ENCODE results near the gene HNRNPR. TPM values are rescaled to one million over a fixed set of nuclear protein-coding genes. Genes with fewer than 3 reads are reported as not detected.
"Not testable (repeated sequence)": the region's sequence is repeated elsewhere in the genome, so short reads cannot be mapped to it uniquely, and the experiment has no call there.

HNRNPR gene
- total RNA-seq, 2 donors from 2014 or later, result 187 to 210 TPM

GRCh38 chr1:23325393-23325792 lies 18.7 kb downstream of the HNRNPR start:
- Mint-ChIP-seq H3K27me3 (ENCODE audit: insufficient read depth) (no peaks in the 10 kb centered on the region), H3K4me3 (no peak overlapping the region), H3K27ac (no peak overlapping the region), H3K9me3 (no peaks in the 10 kb centered on the region), H3K4me1 (no peaks in the 10 kb centered on the region), H3K36me3 (ENCODE audit: low read depth) (peaks cover 71% of the 10 kb centered on the region)
- Histone ChIP-seq H3K36me3 (ENCODE audit: control insufficient read depth, insufficient read depth, low read length) (peaks cover 90% of the 10 kb centered on the region), H3K27ac (ENCODE audit: low read depth, low read length) (no peak overlapping the region), H3K9me3 (ENCODE audit: control insufficient read depth, low read length) (no peaks in the 10 kb centered on the region), H3K9ac (ENCODE audit: extremely low read depth, low read length, poor library complexity, severe bottlenecking) (no peak overlapping the region), H3K27me3 (ENCODE audit: control insufficient read depth, insufficient read depth, low read length, poor library complexity, severe bottlenecking) (no peaks in the 10 kb centered on the region), H3K4me3 (ENCODE audit: low read length) (no peak overlapping the region), H3K4me1 (ENCODE audit: control insufficient read depth, insufficient read depth, low read length) (no peaks in the 10 kb centered on the region)
- TF ChIP-seq, protein P1, sequence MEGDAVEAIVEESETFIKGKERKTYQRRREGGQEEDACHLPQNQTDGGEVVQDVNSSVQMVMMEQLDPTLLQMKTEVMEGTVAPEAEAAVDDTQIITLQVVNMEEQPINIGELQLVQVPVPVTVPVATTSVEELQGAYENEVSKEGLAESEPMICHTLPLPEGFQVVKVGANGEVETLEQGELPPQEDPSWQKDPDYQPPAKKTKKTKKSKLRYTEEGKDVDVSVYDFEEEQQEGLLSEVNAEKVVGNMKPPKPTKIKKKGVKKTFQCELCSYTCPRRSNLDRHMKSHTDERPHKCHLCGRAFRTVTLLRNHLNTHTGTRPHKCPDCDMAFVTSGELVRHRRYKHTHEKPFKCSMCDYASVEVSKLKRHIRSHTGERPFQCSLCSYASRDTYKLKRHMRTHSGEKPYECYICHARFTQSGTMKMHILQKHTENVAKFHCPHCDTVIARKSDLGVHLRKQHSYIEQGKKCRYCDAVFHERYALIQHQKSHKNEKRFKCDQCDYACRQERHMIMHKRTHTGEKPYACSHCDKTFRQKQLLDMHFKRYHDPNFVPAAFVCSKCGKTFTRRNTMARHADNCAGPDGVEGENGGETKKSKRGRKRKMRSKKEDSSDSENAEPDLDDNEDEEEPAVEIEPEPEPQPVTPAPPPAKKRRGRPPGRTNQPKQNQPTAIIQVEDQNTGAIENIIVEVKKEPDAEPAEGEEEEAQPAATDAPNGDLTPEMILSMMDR (conservative IDR thresholded peaks at IDR 0.05), result no peak
- WGBS, 2 experiments (ENCODE audit: insufficient coverage in 1 of 2, insufficient read length in 1 of 2), result 94 to 100% methylated on average over 1 to 2 of the region's 2 CpGs
- no peak for DNase-seq

DNA sequence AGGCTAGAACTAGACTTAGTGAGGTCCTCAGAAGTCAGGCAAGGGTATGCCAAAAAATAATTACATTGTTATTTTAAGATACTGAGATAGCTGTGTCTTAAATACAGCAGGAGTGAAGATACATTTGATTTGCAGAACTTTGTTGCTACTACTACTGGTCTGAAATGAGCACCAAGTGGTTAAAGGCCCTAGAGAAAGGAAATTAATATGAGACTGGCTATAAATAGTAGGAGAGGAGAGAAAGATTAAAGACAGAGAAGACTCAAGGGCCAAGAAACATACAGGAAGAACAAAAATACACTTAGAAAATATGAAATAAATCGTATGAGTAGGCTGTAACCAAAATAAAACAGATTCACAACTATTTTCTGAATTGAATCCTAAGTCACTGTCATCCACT lies 21.3 kb downstream of the HNRNPR start:
- TF ChIP-seq, protein P1 (conservative IDR thresholded peaks at IDR 0.05), result no peak
- WGBS, 2 experiments (ENCODE audit: insufficient coverage in 1 of 2, insufficient read length in 1 of 2), result 100% methylated on average over 1 of the region's 1 CpG
- Mint-ChIP-seq H3K27ac (no peak overlapping the region), H3K4me1 (no peaks in the 10 kb centered on the region), H3K36me3 (ENCODE audit: low read depth) (peaks cover 70% of the 10 kb centered on the region), H3K27me3 (ENCODE audit: insufficient read depth) (no peaks in the 10 kb centered on the region), H3K9me3 (no peaks in the 10 kb centered on the region), H3K4me3 (no peak overlapping the region)
- no peak for DNase-seq
- Histone ChIP-seq H3K36me3 (ENCODE audit: control insufficient read depth, insufficient read depth, low read length) (peaks cover 90% of the 10 kb centered on the region), H3K27me3 (ENCODE audit: control insufficient read depth, insufficient read depth, low read length, poor library complexity, severe bottlenecking) (no peaks in the 10 kb centered on the region), H3K27ac (ENCODE audit: low read depth, low read length) (no peak overlapping the region), H3K4me3 (ENCODE audit: low read length) (no peak overlapping the region), H3K4me1 (ENCODE audit: control insufficient read depth, insufficient read depth, low read length) (no peaks in the 10 kb centered on the region), H3K9ac (ENCODE audit: extremely low read depth, low read length, poor library complexity, severe bottlenecking) (no peak overlapping the region), H3K9me3 (ENCODE audit: control insufficient read depth, low read length) (no peaks in the 10 kb centered on the region)

DNA sequence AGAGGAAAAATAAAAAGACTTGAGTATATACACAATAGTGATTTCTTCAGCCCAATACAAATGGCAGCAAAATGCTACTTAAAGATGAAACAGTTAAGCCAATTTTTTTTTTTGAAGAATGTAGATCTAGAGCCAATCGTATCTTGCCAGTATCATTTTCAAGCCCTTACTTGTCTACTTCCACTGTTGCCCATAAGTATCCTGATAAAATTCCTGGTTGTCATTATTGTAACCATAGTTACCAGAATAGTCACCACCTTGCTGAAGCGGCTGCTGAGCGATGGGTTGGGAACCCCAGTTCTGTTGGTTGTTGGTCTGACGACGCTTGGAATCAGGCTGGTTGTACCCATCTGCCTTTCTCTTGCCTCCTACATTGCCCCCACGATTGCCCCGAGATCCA lies 33.8 kb downstream of the HNRNPR start:
- H3K36me3 ChIP-seq (ENCODE audit: control insufficient read depth, insufficient read depth, low read length), result peaks cover 91% of the 10 kb centered on the region
- not testable (repeated sequence) for H3K9me3 Mint-ChIP-seq; H3K4me1 Mint-ChIP-seq; H3K27me3 ChIP-seq (ENCODE audit: control insufficient read depth, insufficient read depth, low read length, poor library complexity, severe bottlenecking); H3K9me3 ChIP-seq (ENCODE audit: control insufficient read depth, low read length); H3K4me3 Mint-ChIP-seq; H3K27ac ChIP-seq (ENCODE audit: low read depth, low read length); H3K9ac ChIP-seq (ENCODE audit: extremely low read depth, low read length, poor library complexity, severe bottlenecking); H3K4me1 ChIP-seq (ENCODE audit: control insufficient read depth, insufficient read depth, low read length); H3K4me3 ChIP-seq (ENCODE audit: low read length); H3K27me3 Mint-ChIP-seq (ENCODE audit: insufficient read depth); DNase-seq
- Mint-ChIP-seq H3K36me3 (ENCODE audit: low read depth) (peaks cover 62% of the 10 kb centered on the region), H3K27ac (peak overlapping the region; percentile 30)
- 95 to 96% methylated on average over 7 of the region's 7 CpGs for WGBS, 2 experiments (ENCODE audit: insufficient coverage in 1 of 2, insufficient read length in 1 of 2)

- no peaks in the 10 kb centered on the region for H3K27me3 Mint-ChIP-seq (ENCODE audit: insufficient read depth)
- no peak overlapping the region for H3K27ac Mint-ChIP-seq
- DNase-seq, result no peak
- Histone ChIP-seq H3K9me3 (ENCODE audit: control insufficient read depth, low read length) (no peaks in the 10 kb centered on the region), H3K36me3 (ENCODE audit: control insufficient read depth, insufficient read depth, low read length) (peaks cover 82% of the 10 kb centered on the region), H3K27me3 (ENCODE audit: control insufficient read depth, insufficient read depth, low read length, poor library complexity, severe bottlenecking) (no peaks in the 10 kb centered on the region), H3K4me1 (ENCODE audit: control insufficient read depth, insufficient read depth, low read length) (no peaks in the 10 kb centered on the region), H3K9ac (ENCODE audit: extremely low read depth, low read length, poor library complexity, severe bottlenecking) (no peak overlapping the region), H3K27ac (ENCODE audit: low read depth, low read length) (no peak overlapping the region), H3K4me3 (ENCODE audit: low read length) (no peak overlapping the region)
- H3K36me3 Mint-ChIP-seq (ENCODE audit: low read depth), result peaks cover 63% of the 10 kb centered on the region
- H3K9me3 Mint-ChIP-seq, result no peaks in the 10 kb centered on the region
- TF ChIP-seq, protein P1 (conservative IDR thresholded peaks at IDR 0.05), result no peak
- H3K4me3 Mint-ChIP-seq, result no peak overlapping the region
- 88 to 96% methylated on average over 3 to 4 of the region's 4 CpGs for WGBS, 2 experiments (ENCODE audit: insufficient coverage in 1 of 2, insufficient read length in 1 of 2)
- no peaks in the 10 kb centered on the region for H3K4me1 Mint-ChIP-seq
Observed at GRCh38 chr1:23304140-23304620, 39.9 kb downstream of the HNRNPR start.

Data from endodermal cell (in vitro differentiated cells).